ENCODE results near the gene TLR4. TPM values are rescaled to one million over a fixed set of nuclear protein-coding genes. Genes with fewer than 3 reads are reported as not detected.

The TLR4 gene
- total and polyA plus RNA-seq, 2 experiments from 2014 or later: 0.06 TPM; not detected in 1

DNA sequence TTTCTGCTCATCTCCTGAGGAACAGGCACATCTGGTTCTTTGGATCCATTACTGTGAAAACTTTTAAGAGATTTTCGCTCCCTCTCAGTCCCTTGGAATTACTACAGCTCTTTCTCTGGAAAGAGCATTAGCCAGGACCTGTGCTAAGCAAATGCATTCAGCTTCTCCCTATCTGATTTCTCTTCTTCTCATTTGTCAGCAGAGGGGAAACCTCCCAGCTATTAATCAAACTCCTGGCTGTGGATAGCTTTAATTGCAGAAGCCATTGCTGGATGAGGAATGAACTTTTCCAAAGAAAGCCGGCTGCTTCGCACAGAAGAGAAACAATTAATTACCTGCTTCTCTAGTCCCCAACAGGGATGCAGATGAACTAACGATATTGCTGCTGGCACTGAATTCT lies 37.9 kb downstream of the TLR4 start:
- Histone ChIP-seq H3K36me3 (no peaks in the 10 kb centered on the region), H3K4me1 (ENCODE audit: low read depth) (peaks cover 11% of the 10 kb centered on the region), H3K9me3 (ENCODE audit: low read depth) (no peaks in the 10 kb centered on the region), H3K27ac (no peak overlapping the region), H3K27me3 (peaks cover 8% of the 10 kb centered on the region), H3K4me3 (no peak overlapping the region)
- TF ChIP-seq, protein P1, sequence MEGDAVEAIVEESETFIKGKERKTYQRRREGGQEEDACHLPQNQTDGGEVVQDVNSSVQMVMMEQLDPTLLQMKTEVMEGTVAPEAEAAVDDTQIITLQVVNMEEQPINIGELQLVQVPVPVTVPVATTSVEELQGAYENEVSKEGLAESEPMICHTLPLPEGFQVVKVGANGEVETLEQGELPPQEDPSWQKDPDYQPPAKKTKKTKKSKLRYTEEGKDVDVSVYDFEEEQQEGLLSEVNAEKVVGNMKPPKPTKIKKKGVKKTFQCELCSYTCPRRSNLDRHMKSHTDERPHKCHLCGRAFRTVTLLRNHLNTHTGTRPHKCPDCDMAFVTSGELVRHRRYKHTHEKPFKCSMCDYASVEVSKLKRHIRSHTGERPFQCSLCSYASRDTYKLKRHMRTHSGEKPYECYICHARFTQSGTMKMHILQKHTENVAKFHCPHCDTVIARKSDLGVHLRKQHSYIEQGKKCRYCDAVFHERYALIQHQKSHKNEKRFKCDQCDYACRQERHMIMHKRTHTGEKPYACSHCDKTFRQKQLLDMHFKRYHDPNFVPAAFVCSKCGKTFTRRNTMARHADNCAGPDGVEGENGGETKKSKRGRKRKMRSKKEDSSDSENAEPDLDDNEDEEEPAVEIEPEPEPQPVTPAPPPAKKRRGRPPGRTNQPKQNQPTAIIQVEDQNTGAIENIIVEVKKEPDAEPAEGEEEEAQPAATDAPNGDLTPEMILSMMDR (IDR thresholded peaks at IDR 0.05; ENCODE audit: low read depth, low read length): no peak
- DNase-seq (ENCODE audit: low read depth in 1 of 2, low spot score in 1 of 2): no peak

DNA sequence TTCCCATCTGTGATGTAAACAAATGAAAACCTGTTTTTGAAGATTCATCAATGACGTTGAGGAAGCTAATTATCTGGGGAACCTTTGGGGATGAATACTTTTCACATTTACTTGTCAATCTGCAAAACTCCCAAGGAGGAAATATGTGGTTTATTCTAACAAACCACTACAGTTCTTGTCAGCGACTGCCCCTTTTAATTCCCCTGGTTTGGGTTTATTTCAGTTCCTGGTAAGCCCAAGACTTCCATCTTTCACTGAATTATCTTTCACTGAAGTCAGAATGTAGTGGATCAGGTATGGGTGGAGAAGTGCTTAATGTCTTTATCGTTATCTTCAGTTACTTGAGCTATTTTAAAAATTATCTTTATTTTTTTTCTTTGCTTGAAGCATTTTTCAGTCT lies 40.2 kb downstream of the TLR4 start:
- H3K4me3 ChIP-seq: no peak overlapping the region
- no peak overlapping the region for H3K27ac ChIP-seq
- no peaks in the 10 kb centered on the region for H3K9me3 ChIP-seq (ENCODE audit: low read depth)
- H3K4me1 ChIP-seq (ENCODE audit: low read depth): peaks cover 3% of the 10 kb centered on the region
- DNase-seq (ENCODE audit: low read depth in 1 of 2, low spot score in 1 of 2): no peak
- TF ChIP-seq, protein P1 (IDR thresholded peaks at IDR 0.05; ENCODE audit: low read depth, low read length): no peak
- no peaks in the 10 kb centered on the region for H3K36me3 ChIP-seq
- peaks cover 8% of the 10 kb centered on the region for H3K27me3 ChIP-seq

DNA sequence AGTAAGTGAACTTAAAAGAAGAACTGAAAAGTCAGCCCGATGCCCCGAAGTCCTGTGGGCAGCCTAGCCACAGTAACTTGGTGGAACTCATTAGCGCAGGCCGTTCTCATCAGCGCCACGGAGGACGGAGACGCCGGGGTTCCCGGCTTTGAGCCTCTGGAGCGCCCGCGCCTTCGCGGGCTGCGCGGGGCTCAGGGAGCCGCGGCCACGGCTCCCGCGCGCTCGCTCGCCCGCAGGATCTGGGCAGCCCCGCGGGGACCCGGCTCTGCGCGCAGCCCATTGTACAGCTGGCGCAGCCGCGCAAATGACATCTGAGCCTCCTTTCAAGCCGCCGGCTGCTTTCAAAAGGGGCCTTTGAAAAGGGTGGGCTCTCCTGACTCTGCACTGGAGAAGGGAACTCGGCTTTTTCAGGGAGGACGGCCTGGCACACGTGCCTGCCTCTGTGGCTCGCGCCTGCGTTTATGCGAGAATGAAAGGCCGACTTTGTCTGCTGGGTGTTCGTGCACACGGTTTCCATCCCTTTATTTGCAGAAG lies 40.7 kb downstream of the TLR4 start:
- peak; percentile 18 to 26 for DNase-seq (ENCODE audit: low read depth in 1 of 2, low spot score in 1 of 2)

DNA sequence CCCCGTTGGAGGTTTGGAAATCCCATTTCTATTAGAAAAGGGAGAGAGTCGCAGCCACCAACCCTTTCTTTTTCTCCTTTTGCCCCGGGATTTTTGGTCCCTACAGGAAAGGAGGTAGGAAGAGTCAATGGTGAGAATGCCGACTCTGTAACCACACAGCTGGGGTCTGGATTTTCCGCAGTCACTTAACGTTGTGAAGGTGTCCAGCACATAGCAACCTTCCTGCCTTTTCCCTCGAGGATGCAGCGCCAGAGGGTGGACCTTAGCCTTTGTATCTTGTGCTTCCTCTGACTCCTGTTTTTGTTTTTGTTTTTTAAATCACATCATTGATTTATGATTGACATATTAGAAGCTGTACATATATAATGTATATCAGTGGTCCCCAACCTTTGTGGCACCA lies 41.4 kb downstream of the TLR4 start:
- Histone ChIP-seq H3K36me3 (no peaks in the 10 kb centered on the region), H3K4me3 (no peak overlapping the region), H3K27ac (no peak overlapping the region), H3K4me1 (ENCODE audit: low read depth) (peaks cover 3% of the 10 kb centered on the region), H3K27me3 (peaks cover 8% of the 10 kb centered on the region), H3K9me3 (ENCODE audit: low read depth) (no peaks in the 10 kb centered on the region)
- DNase-seq (ENCODE audit: low read depth in 1 of 2, low spot score in 1 of 2): no peak
- TF ChIP-seq, protein P1 (IDR thresholded peaks at IDR 0.05; ENCODE audit: low read depth, low read length): no peak

More for the DNA sequence above, 40.7 kb downstream of the TLR4 start:
- TF ChIP-seq, protein P1 (IDR thresholded peaks at IDR 0.05; ENCODE audit: low read depth, low read length): no peak
- peaks cover 3% of the 10 kb centered on the region for H3K4me1 ChIP-seq (ENCODE audit: low read depth)
- H3K27ac ChIP-seq: no peak overlapping the region
- H3K36me3 ChIP-seq: no peaks in the 10 kb centered on the region
- H3K4me3 ChIP-seq: peak overlapping the region; percentile 15
- H3K9me3 ChIP-seq (ENCODE audit: low read depth): no peaks in the 10 kb centered on the region
- H3K27me3 ChIP-seq: peaks cover 8% of the 10 kb centered on the region

DNA sequence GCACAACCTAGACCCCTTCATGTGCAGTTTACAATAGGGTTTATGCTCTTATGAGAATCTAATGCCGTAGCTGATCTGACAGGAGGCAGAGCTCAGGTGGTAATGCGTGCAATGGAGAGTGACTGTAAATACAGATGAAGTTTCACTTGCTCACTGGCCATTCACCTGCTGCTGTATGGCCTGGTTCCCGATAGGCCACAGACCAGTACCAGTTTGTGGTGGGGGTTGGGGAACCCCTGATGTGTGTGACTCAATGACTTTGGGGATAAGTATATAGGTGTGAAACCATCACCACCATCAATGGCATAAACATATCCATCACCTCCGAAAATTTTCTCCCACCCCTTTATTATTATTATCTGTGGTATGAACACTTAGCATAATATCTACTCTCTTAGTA lies 42.1 kb downstream of the TLR4 start:
- Histone ChIP-seq H3K27ac (no peak overlapping the region), H3K4me3 (no peak overlapping the region), H3K36me3 (no peaks in the 10 kb centered on the region), H3K27me3 (peaks cover 8% of the 10 kb centered on the region), H3K9me3 (ENCODE audit: low read depth) (no peaks in the 10 kb centered on the region), H3K4me1 (ENCODE audit: low read depth) (peaks cover 3% of the 10 kb centered on the region)
- DNase-seq (ENCODE audit: low read depth in 1 of 2, low spot score in 1 of 2): no peak
- TF ChIP-seq, protein P1 (IDR thresholded peaks at IDR 0.05; ENCODE audit: low read depth, low read length): no peak

Measured in cardiac muscle cell (in vitro differentiated cells and primary cell).